Stimulated activated CD4-positive, alpha-beta T cell treated with anti-CD3 and anti-CD28 coated beads, TNF-alpha, amount 100 ng/mL, for 4 hours (primary cell): ENCODE results near the gene EXOC3.
A peak's percentile ranks its signal among the peaks of the same experiment; 100 is the strongest.
"Not testable (repeated sequence)": the region's sequence is repeated elsewhere in the genome, so short reads cannot be mapped to it uniquely, and the experiment has no call there.

ENCODE experiments used
- DNase-seq, 3 experiments: peaks; one replicate each; pipeline ENCODE4 v3.0.0-alpha.2; 2020; ENCODE audit warnings: low read depth in 3 of 3

The EXOC3 gene

DNA sequence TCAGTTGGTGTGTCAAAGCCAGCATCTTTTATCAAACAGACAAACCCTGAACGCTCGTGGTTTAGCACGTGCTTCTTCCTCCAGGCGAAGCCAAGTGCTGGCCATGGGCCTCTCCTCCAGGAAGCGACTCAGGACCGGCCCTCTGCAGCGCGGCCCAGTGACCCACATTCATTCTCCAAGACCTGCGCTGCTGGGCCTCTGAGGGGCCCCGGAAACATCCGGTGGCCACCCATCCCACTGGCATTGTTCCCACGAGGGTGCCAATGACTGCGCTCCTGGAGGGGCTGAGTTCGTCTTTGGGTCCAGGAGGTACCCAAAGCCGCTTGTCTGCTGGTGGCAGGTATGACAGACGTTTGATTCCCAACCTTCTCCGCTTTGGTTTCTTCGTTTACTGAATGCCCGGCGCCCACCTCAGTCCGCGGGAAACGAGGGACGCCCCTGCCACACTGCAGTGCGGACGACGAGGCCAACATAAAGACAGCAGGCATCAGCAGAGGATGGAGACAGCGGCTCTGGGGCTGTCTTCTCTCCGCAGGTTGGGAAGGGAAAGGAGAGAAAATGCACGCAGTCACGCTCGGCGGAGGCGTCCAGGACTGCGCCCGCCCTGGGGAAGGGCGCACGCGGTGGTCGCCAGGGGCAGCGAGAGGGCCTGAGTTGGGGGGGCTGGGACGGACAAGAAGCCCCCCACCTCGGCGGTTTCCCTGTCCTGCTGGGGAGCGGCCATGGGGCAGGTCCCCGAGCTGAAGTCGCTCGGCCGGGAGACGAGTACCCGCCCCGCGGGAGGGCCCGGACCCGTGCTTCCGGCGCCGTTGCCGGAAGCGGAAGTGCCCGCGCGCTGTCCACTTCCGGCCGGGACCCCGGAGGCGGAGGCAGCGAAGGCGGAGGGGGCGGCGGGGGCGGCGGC lies at the start of gene EXOC3:
EXOC3 (plus strand) TSS at position 842 of the 904 bp plus-strand sequence. CDS start 3,030 bp downstream, outside the sequence.
- DNase-seq, result peak; percentile 58 to 71 (median 62)

DNA sequence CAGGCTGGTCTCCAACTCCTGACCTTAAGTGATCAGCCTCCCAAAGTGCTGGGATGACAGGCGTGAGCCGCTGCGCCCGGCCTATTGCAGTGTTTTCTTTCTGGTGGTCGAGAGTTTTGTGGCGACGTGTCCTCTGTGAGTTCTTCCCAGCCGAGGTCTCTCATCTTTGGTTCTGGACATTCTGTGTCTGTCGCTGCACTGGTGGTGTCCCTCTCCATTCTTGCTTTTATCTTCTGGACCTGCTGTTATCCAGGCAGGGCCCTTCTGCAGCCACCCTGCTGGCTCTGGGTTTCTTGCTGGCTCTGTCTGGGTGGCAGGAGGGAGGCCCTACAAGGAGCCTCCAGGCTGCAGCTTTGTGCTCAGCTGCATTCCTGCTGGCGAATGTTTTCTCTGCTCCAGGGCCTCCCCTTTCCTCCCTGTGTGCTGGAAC lies 49.1 kb upstream of the EXOC3 start:
- DNase-seq, result no peak

DNA sequence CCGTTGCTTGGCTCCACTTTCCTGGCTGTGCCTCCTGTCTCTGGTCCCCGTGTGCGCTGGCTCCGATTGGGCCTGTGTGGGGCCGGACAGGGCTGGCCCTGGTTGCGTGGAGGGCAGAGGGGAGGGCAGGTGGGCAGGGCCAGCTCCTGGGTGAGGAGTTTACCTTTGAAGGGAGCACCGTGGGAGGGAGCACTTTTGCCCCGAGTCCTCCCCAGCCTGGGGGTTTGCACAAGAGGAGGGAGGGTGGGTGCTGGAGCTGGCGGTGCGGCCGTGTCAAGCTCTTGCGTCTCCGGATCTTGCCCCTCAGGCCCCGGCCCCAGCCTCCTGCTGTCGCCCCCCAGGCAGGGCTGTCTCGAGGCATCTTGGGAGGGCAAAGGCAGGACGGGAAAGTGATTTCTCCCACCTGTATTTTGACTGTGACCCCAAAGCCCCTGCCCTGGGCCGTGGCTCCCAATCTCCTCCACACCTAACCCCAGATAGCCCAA lies 48.3 kb upstream of the EXOC3 start:
- DNase-seq, result no peak

DNA sequence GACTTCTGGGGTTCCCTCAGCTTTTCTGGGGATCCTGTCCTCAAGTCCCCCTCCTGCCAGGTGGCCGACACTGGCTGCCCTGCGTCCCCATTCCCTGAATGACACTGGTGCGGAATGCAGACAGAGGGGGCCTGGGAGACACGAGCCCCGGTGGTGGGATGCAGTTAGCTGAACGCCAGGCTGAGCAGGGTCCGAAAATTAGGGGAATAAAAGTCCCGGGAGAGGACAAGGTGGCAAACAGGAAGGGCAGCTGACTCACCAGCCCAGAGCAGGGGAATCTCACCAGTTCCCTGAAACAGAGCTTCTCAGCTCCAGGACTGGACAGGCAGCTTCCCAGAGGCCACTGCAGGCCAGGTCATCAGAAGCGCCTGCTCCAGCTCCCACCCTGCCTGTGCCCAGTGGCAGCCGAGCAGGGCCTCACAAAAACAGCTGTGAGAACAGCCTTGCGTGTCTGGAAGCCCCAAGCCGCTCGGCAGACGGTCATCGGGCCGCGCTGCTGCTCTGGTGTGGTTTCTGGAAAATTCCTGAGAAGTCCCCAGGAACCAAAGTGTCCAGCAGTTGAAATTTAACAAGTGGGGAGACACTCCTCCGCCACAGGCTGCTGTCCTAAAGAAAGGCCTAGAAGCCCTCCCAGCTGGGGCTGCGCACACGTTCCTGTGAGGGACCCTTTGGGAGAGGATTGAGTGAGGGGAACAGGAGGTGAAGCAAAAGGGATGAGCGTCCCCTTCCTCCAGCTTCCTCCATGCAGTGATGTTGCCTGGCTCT lies 47.6 kb upstream of the EXOC3 start:
- no peak for DNase-seq

DNA sequence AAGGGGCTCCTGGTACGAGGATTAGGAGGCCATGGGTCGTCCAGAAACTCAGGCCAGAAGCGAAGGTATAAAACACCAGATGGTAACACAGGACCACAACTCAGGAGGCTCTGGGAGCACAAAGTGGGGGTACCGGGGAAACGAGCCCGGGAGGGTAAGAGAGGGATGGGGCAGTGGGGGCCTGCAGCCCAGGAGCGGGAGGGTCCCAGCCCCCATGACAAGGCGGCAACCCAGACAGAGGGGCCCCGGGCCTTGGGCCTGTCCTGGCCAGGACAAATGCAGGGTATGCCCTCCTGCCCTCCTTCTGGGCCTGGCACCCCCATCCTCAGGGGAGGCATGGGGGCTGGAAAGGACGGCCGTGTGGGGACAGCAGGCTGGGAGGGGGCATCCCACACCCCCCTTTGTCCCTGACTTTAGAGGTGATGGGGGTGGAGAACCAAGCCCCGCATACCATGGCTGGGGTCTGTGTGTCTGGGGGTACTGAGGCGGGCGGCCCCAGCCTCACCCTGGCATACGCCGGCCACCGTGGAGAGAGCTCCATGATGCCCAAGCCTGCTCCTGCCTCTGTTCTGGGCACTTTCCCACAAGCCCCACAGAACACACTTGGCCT lies 47.0 kb upstream of the EXOC3 start:
- DNase-seq, result no peak

DNA sequence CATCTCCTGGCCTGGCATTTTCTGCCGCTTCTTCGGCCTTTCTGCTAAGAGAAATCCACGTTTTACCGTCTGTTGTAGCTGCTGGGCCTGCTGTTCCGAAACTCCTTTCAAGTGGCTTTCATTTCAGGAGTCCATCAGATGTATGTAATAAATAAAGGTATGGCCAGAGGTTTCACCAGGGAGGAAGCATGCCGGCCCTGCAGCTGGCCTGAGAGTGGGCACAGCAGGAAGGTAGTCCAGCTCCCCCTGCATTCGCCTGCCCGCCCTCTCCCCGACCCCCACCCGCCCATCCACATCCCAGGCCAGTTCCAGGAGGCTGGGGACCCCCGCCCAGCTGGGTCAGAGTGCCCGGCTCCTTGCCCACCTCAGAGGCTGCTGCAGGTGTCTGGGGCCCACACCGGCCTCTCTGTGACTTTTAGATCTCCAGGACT lies 46.4 kb upstream of the EXOC3 start:
- DNase-seq, result no peak

DNA sequence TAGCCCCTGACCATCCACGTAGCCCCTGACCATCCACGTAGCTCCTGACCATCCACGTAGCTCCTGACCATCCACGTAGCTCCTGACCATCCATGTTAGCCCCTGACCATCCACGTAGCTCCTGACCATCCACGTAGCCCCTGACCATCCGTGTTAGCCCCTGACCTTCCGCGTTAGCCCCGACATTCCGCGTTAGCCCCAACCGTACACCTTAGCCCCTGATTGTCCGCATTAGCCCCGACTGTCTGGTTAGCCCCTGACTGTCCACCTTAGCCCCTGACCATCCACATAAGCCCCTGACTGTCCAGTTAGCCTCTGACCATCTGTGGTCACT lies 44.9 kb upstream of the EXOC3 start:
- DNase-seq, result not testable (repeated sequence)

DNA sequence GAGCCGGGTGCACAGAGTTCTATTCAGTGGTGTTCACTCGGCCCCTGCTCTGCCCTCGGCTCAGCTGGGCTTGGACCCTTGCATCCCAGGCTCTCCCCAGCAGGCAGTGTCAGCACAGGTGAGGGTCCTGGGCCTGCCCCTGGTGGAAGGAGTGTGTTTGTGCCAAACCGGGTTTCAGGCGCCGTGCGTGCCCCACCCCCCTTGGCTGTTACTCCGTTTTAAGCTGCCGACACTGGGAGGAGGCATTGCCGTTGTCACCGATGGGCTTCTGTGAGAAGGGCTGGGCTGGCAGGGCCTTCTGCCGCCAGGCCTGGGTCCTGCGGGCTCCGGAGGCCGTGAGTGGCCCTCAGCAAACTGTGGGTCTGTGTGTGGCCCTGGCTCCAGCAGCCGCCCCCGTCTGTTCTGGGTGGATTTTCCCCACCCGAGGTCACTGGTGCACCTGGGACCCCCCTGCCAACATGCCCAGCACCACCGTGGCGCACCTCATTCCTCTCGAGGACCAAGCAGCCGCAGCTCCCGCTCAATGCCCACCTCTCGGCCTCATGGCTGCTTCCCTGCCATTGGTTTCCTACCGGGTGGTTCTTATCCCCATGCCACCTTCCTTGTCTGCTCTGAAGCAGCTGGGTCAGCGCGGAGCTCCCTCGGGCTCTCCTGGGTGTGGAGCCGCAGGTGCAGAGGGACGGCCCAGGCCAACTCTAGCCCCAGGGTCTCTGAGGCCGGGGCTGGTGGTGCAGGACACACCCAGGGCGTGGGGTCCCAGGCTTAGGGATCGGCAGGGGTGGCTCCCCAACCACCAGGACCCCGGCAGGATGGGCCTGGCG lies 44.3 kb upstream of the EXOC3 start:
- no peak for DNase-seq

DNA sequence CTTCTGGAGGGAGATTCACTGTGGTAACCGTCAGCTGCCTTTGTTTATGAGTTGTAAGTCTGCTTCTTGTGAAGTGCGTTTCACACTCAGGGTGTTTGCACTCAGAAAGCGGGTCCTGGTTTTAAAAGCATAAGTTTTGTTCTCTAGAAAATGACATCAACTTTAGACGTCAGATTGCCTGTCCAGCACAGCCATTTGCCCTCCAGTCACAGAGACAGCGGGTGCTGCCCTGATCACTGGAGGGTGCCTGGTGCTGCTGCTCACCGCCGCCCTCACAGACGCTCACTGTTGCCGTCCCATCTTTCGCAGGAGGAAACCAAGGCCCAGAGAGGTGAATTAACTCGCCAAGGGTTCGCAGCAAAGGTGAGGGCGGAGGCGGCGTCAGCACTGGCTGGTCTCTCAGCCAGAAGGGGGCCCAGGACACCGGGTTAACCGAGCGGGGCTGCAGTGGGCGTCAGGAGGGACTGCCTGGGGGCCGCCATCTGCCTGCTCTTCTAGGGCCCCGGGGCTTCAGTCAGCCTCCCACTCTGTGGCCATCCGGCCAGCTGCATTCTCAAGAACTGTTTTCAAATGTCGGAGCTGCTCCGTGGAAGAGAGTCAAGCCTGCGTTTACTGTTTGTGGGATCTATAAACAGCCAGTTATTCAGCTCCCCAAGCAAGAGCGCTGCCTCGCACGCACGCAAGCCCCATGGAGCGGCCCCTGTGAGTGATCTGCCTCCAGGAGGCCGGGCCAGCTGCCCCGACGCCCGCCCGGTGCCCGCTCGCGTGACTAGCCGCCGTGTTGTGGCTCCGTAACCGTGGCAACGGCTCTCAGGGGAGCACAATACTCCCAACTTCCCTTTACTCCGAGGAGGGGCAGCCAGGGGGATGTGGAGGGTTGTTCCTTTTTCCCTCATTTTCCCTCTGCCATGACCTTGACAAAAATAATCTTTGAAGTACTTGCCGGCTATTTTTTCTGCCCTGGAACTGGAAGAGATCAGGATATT lies 43.4 kb upstream of the EXOC3 start:
- DNase-seq, result no peak

DNA sequence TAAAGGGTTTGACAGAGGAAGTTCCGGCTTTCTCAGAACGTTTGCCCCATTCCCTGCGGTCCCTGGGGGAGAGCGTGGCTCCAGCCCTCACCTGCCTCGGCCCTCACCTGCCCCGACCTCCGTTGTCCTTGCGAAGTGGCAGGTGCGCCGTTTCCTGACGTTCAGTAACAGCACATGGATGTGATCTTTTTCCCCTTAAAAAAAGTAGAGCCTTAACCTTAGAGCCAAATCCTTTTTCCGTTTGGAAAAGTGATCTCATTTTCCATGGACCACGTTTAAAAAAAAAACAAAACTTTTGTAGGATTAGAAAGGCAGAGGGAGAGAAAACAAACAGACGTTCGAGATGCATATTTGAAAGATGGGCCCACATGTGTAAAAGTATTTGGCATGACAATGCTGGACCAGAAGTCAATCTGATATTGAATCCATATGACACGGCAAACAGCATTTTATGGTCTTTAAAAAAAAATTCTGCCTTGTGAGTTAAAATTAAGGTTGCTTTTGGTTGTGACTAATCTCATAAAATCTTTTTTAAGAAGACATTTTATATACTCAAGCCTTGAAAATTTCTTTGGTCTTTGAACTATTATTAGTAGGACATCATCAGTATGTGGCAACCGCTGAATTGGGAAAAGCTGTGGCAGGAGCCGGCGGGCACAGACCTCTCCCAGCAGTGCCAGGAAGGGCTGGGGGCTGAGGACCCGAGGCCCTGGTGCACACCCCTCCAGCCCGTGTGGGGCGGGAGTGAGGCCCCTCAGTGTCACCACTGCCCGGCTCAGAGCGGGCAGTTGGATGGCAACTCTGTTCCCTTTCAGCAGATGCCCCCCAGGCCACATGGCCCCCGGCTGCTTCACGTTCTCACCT lies 42.5 kb upstream of the EXOC3 start:
- no peak for DNase-seq

DNA sequence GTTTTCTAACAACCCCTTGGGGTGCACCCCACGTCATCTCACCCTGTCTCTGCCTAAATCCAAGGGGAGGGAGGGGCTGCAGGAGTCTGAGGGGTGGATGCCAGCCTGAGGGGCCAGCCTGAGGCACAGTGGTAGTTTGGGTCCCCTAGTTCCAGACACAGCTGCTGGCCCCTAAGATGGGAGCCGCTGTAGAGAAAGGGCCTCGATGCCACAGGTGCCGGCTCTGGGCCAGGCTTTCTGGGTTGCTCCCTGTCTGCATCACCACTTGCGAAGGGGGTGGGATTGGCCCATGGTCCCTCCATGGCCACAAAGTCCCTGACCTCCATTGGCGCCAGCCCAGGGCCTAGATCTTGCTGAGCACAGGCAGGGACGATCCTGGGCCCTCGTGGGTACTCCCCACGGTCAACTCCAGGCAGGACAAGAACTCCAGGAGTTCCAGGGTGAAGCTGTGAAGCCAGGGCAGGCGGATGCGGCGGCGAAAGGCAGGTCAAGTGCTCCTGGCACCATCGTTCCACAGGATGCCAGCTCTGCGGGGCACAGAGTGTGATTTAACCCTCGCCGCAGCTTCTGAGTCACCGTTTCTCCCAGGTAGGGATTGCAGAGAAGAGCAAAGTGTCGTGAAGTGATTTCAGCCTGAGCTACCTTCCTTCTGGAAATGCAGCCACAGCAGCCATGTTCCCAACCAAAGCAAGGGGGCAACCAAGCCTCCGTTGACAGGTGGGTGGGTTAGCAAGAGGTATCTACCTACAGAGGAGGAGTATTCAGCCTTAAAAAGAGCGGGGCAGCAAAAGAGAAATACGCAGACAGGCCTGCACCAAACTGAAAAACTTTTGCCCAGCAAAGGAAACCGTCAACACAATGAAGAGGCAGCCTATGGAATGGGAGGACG lies 41.6 kb upstream of the EXOC3 start:
- no peak for DNase-seq

DNA sequence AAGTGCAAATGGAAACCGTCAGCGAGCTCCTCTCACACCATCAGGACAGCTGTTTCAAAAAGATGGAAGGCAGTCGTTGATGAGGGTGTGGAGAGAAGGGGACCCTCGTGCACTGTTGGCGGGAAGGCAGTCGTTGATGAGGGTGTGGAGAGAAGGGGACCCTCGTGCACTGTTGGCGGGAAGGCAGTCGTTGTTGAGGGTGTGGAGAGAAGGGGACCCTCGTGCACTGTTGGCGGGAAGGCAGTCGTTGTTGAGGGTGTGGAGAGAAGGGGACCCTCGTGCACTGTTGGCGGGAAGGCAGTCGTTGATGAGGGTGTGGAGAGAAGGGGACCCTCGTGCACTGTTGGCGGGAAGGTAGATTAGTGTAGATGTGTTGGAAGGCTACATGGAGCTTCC lies 40.8 kb upstream of the EXOC3 start:
- DNase-seq, result not testable (repeated sequence)

DNA sequence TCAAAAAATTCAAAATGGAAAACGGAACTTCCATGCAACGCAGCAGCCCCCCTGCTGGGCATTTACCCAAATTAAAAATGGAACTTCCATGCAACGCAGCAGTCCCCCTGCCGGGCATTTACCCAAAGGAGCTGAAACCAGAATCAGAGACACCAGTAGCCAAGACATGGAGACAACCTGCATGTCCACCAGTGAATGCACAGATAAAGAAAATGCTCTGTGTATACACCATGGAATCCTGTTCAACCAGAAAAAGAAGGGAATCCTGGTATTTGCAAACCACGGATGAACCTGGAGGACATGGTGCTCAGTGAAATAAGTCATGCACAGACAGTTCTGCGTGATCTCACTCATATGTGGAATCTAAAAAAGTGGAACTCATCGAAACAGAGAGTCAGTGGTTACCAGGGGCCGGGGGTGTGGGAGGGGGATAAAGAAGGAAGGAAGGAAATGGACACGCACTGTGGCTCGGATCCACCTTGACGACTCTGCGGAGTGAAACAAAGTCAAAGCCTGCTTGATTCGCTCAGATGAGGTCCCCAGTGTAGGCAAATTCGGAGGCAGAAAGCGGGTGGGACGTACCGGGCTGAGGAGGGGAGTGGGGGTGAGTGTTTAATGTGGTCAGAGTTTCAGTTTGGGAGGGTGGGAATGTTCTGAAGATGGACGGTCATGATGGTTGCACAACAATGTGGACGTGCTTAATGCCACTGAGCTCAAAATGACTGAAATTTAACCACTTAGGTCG lies 40.2 kb upstream of the EXOC3 start:
- no peak for DNase-seq

DNA sequence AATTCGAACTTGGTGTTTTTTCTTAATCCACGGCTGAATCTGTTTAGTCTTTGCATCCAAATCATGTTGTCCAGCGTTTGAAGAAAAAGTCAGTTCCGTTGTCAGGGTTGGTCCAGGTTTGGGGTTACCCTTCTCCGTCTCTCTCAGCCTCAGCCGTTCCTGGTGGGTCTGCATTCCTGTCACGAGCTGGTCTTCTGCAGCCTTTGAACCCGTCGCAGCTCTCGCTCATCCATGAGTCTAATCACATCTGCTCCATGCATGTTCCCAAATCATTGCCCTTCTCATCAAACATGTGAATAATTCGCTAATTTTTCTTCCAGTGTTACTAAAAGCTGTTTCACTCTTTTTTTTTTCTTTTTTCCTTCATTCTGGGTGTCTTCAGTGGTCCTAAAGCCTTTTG lies 39.0 kb upstream of the EXOC3 start:
- DNase-seq, result no peak

DNA sequence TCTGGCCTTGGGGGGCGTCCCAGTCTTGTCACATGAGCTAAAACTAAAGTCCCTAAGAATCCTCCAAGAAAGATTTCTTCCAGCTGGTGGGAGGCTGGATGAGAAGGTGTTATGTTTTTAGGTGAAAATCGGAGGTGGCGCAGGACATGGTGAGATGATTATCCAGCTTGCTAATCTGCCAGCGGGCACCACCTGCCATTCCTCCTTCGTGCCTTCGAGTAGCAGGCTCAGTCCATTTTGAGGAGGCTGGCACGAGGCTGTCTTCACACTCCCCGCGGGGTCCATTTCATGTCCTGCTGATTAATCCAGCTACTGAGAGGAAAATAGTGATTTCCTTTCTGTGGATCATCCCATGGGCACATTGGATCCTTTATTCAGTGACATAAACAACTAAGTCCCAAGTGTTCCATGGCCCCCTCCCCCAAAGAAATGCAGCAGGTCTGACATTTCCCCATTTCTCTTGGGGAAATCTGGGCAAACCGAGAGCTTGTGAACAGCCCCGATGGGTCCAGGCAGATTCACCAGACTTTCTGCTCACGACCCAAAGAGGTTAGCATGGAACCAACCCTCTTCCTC lies 38.2 kb upstream of the EXOC3 start:
- no peak for DNase-seq

DNA sequence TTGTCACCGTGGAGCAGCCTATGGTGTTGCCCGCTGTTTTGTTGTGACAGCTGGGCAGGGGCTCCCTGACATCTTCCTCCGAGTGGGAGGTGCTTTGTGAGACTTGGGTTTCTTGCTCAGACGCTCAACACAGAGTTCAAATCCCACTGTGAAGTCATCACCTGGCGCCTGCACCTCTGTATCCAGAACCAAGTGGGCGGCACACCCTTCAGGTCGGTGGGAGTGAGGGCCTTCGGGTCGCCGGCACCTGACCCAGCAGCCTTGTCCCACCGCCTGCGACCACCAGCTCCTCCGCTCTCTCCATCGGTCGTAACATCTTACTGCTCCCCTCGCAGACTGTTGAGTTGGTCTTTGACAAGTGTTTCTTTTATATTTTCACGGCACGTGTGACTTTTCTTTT lies 37.6 kb upstream of the EXOC3 start:
- DNase-seq, result no peak

DNA sequence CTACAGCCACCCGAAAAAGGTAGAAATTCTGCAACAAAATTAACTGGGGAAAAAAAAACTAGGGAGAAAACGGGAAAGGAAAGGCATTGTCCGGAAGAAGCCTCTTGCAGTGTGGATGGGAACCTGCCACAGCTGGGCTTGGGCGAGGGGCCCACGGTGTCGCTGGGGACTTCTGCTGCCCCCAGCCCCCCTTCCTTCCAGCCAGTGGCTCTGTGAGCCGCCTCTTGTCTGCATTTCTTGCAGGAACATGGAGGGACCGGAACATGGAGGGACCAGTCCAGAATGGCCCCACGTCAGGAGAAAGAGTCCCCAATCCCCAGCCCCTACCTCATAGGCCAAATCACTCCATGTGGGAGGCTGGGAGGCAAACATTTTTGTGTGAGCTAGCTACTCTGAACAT lies 36.9 kb upstream of the EXOC3 start:
- DNase-seq, result no peak
